ENCODE data around the gene CREB3L2. TPM values are rescaled to one million over a fixed set of nuclear protein-coding genes. Genes with fewer than 3 reads are reported as not detected.
A peak's percentile ranks its signal among the peaks of the same experiment; 100 is the strongest.

The CREB3L2 gene
- total RNA-seq, 1 donor from 2014 or later: 8.4 TPM

GRCh38 chr7:137891016-137891655, 110.8 kb downstream of the CREB3L2 start:
- H3K36me3 ChIP-seq (ENCODE audit: control insufficient read depth, insufficient read depth, low read length): peaks cover 12% of the 10 kb centered on the region
- H3K4me3 ChIP-seq (ENCODE audit: low read depth, low read length): no peak overlapping the region
- FAIRE-seq: no peak
- DNase-seq (ENCODE audit: low read depth): no peak
- no peaks in the 10 kb centered on the region for H3K27me3 ChIP-seq (ENCODE audit: control insufficient read depth, insufficient read depth, low read length)
- TF ChIP-seq CTCF (IDR thresholded peaks at IDR 0.05; ENCODE audit: insufficient read depth, low read length, severe bottlenecking): no peak

GRCh38 chr7:137890449-137890921, 111.4 kb downstream of the CREB3L2 start:
- FAIRE-seq (no peak), DNase-seq (ENCODE audit: low read depth) (no peak)
- Histone ChIP-seq H3K4me3 (ENCODE audit: low read depth, low read length) (no peak overlapping the region), H3K27me3 (ENCODE audit: control insufficient read depth, insufficient read depth, low read length) (no peaks in the 10 kb centered on the region), H3K36me3 (ENCODE audit: control insufficient read depth, insufficient read depth, low read length) (peaks cover 5% of the 10 kb centered on the region)
- no peak for TF ChIP-seq CTCF (IDR thresholded peaks at IDR 0.05; ENCODE audit: insufficient read depth, low read length, severe bottlenecking)

GRCh38 chr7:137888241-137888640, 113.6 kb downstream of the CREB3L2 start:
- H3K36me3 ChIP-seq (ENCODE audit: control insufficient read depth, insufficient read depth, low read length): peaks cover 7% of the 10 kb centered on the region
- FAIRE-seq (no peak), DNase-seq (ENCODE audit: low read depth) (no peak)
- TF ChIP-seq CTCF (IDR thresholded peaks at IDR 0.05; ENCODE audit: insufficient read depth, low read length, severe bottlenecking): no peak
- no peak overlapping the region for H3K4me3 ChIP-seq (ENCODE audit: low read depth, low read length)
- H3K27me3 ChIP-seq (ENCODE audit: control insufficient read depth, insufficient read depth, low read length): no peaks in the 10 kb centered on the region

GRCh38 chr7:137886746-137887145, 115.1 kb downstream of the CREB3L2 start:
- FAIRE-seq: no peak
- no peak for TF ChIP-seq CTCF (IDR thresholded peaks at IDR 0.05; ENCODE audit: insufficient read depth, low read length, severe bottlenecking)
- H3K36me3 ChIP-seq (ENCODE audit: control insufficient read depth, insufficient read depth, low read length): peaks cover 9% of the 10 kb centered on the region

GRCh38 chr7:137886281-137886680, 115.6 kb downstream of the CREB3L2 start:
- Histone ChIP-seq H3K4me3 (ENCODE audit: low read depth, low read length) (no peak overlapping the region), H3K27me3 (ENCODE audit: control insufficient read depth, insufficient read depth, low read length) (no peaks in the 10 kb centered on the region), H3K36me3 (ENCODE audit: control insufficient read depth, insufficient read depth, low read length) (peaks cover 11% of the 10 kb centered on the region)
- FAIRE-seq (no peak), DNase-seq (ENCODE audit: low read depth) (no peak)
- no peak for TF ChIP-seq CTCF (IDR thresholded peaks at IDR 0.05; ENCODE audit: insufficient read depth, low read length, severe bottlenecking)

More at GRCh38 chr7:137886746-137887145, 115.1 kb downstream of the CREB3L2 start:
- no peak overlapping the region for H3K4me3 ChIP-seq (ENCODE audit: low read depth, low read length)
- H3K27me3 ChIP-seq (ENCODE audit: control insufficient read depth, insufficient read depth, low read length): no peaks in the 10 kb centered on the region
- no peak for DNase-seq (ENCODE audit: low read depth)

- peaks cover 11% of the 10 kb centered on the region for H3K36me3 ChIP-seq (ENCODE audit: control insufficient read depth, insufficient read depth, low read length)
- no peaks in the 10 kb centered on the region for H3K27me3 ChIP-seq (ENCODE audit: control insufficient read depth, insufficient read depth, low read length)
- no peak for FAIRE-seq
- no peak for TF ChIP-seq CTCF (IDR thresholded peaks at IDR 0.05; ENCODE audit: insufficient read depth, low read length, severe bottlenecking)
- peak; percentile 78 for DNase-seq (ENCODE audit: low read depth)
- no peak overlapping the region for H3K4me3 ChIP-seq (ENCODE audit: low read depth, low read length)
Measured at GRCh38 chr7:137885678-137886077, 116.2 kb downstream of the CREB3L2 start.

All from bronchial epithelial cell (primary cell).